Activated naive CD8-positive, alpha-beta T cell treated with anti-CD3 and anti-CD28 coated beads for 36 hours (primary cell): Measurements from ENCODE around the gene KIF16B. TPM values are rescaled to one million over a fixed set of nuclear protein-coding genes. Genes with fewer than 3 reads are reported as not detected.
"Not testable (repeated sequence)": the region's sequence is repeated elsewhere in the genome, so short reads cannot be mapped to it uniquely, and the experiment has no call there.

Source experiments
- DNase-seq: peaks from one replicate; pipeline ENCODE4 v3.0.0; 2021
- H3K27ac Mint-ChIP-seq: one replicate; pipeline ENCODE4 v1.8.0; 2022; ENCODE audit warnings: mild to moderate bottlenecking, moderate library complexity, mixed read lengths
- H3K27me3 Mint-ChIP-seq: one replicate; pipeline ENCODE4 v1.8.0; 2022; ENCODE audit warnings: mild to moderate bottlenecking, mixed read lengths
- H3K36me3 Mint-ChIP-seq: one replicate; pipeline ENCODE4 v1.8.0; 2021; ENCODE audit warnings: mild to moderate bottlenecking, mixed read lengths
- H3K4me1 Mint-ChIP-seq: one replicate; pipeline ENCODE4 v1.8.0; 2021; ENCODE audit warnings: mixed read lengths
- H3K4me3 Mint-ChIP-seq: one replicate; pipeline ENCODE4 v1.8.0; 2022; ENCODE audit warnings: mild to moderate bottlenecking, moderate library complexity, mixed read lengths
- H3K9me3 Mint-ChIP-seq: one replicate; pipeline ENCODE4 v1.8.0; 2022; ENCODE audit warnings: mixed read lengths
- total RNA-seq, 2 experiments: library from RNA; stranded (reverse); gene quantifications; one replicate each; pipeline ENCODE4 v1.2.3, GENCODE V29; 2021

The KIF16B gene
- total RNA-seq, 2 experiments from 2014 or later: 4.8 to 4.9 TPM

DNA sequence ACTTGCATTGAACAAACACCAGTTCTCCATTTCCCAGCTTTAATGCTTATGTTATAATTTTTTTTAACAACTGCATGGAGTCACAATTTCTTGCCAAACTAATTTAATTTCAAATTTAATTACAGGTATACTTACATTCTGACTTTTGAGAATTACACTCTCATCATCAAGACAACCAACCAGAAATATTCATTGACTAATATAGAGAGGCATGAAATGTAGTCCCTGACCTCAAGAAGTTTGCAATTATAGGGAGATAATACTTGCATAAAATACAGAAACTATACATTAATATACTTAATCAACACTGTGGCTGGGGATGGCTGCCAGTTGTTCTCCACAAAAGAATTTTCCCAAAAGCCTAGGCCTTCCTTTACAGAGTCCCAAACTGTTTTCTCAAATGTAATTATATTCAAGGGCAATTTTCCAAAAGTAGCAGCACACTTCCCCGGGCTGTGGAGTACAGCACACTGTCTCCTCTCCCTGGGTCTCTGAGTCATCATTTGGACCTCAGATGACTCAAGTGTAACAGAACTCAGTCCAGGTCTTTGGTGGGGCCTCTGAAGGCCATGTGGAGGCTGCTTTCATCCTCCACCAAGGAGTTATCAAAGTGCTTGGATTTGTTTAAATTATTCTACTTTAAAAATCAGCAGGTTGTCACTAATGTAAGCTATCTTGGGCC is 114.1 kb downstream of the KIF16B start:
- H3K4me3 Mint-ChIP-seq: no peak overlapping the region
- H3K36me3 Mint-ChIP-seq: peaks cover 2% of the 10 kb centered on the region
- H3K4me1 Mint-ChIP-seq: no peaks in the 10 kb centered on the region
- no peak for DNase-seq
- H3K27me3 Mint-ChIP-seq: no peaks in the 10 kb centered on the region
- H3K9me3 Mint-ChIP-seq: no peaks in the 10 kb centered on the region
- no peak overlapping the region for H3K27ac Mint-ChIP-seq

GRCh38 chr20:16457514-16457913 is 115.7 kb downstream of the KIF16B start:
- Mint-ChIP-seq H3K27ac (no peak overlapping the region), H3K9me3 (no peaks in the 10 kb centered on the region), H3K27me3 (no peaks in the 10 kb centered on the region), H3K4me1 (no peaks in the 10 kb centered on the region), H3K36me3 (peaks cover 2% of the 10 kb centered on the region), H3K4me3 (no peak overlapping the region)
- DNase-seq: no peak

DNA sequence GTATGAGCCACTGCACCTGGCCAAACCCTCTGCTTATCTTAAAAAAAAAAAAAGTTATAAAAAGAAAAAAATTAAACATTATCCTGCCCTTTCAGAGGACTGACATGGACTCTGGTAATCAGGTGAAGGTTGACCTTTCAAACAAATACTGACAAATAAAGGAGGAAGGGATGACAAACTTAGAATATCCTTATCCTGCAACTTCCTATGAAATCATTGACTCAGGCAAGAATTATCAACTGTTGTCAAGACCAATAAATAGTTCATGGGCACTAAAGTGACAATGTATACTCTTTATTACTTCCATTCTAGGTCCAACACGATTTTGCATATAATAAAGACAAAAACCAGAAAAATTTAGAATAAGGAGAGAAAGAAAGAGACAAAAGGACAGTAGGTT is 117.9 kb downstream of the KIF16B start:
- Mint-ChIP-seq H3K4me3 (no peak overlapping the region), H3K4me1 (no peaks in the 10 kb centered on the region), H3K27me3 (no peaks in the 10 kb centered on the region), H3K36me3 (peaks cover 8% of the 10 kb centered on the region), H3K9me3 (no peaks in the 10 kb centered on the region), H3K27ac (no peak overlapping the region)
- DNase-seq: no peak

DNA sequence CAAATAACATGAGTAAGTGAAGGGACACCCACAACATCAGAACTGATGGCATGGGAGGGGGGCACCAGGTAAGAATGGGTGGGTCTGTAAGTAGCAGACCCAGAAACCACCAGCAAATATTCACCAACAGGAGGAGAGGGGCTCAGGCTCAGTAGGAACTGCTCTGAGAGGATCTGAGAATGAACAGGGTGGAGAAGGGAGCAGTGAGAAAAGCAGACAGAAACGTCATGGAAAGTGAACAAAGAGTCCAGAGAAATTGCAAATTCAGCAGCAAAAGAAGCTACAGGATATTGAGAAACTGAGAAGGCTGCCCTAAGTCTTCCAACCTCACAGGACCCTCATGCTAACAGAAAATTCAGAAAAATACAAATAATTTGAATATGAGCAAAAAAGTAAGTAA is 121.3 kb downstream of the KIF16B start:
- Mint-ChIP-seq H3K27me3 (no peaks in the 10 kb centered on the region), H3K9me3 (no peaks in the 10 kb centered on the region), H3K27ac (no peak overlapping the region), H3K36me3 (peaks cover 16% of the 10 kb centered on the region), H3K4me1 (no peaks in the 10 kb centered on the region), H3K4me3 (no peak overlapping the region)
- DNase-seq: no peak

DNA sequence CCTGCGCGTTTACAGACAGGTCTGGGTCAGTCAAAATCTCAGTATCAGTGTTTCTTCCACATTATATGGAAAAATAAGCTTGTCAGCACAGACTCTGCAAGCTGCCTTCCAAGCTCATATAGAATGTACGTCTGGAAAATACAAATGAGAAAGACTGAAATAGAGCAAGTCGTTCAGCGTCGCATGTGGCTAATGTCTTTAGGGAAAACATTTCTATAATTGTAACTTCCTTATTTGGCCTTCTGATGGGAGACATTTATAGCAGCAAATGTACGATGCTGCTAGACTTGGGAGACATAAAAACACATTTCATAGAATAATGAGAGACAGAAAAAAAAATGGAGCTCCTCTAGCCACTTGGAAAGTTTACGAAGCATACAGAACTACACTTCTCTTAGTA is 122.2 kb downstream of the KIF16B start:
- Mint-ChIP-seq H3K36me3 (peaks cover 16% of the 10 kb centered on the region), H3K4me1 (no peaks in the 10 kb centered on the region), H3K27ac (no peak overlapping the region), H3K4me3 (no peak overlapping the region), H3K9me3 (no peaks in the 10 kb centered on the region), H3K27me3 (no peaks in the 10 kb centered on the region)
- DNase-seq: no peak

GRCh38 chr20:16446991-16447390 is 126.3 kb downstream of the KIF16B start:
- no peak for DNase-seq
- Mint-ChIP-seq H3K4me3 (no peak overlapping the region), H3K36me3 (peaks cover 14% of the 10 kb centered on the region), H3K27ac (no peak overlapping the region), H3K4me1 (no peaks in the 10 kb centered on the region), H3K27me3 (no peaks in the 10 kb centered on the region), H3K9me3 (no peaks in the 10 kb centered on the region)

DNA sequence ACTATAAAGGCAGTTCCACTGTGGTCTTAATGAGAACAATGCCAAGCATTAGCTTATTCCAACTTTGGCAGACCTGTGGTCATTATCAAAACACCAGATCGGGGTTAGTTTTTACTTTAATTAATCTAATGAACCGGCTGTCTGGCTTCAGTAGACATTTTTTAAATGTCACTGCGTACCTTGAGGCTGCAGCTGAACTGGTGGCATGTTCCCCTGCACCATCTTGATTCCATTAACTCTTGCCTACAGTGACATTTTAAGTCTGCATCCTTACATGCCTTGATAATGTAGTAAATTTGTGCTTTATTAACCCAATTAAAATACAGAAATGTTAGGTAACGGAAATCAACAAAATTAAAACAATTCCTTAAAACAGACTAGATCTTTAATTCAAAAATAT is 127.0 kb downstream of the KIF16B start:
- DNase-seq: no peak
- Mint-ChIP-seq H3K4me1 (no peaks in the 10 kb centered on the region), H3K36me3 (peaks cover 16% of the 10 kb centered on the region), H3K9me3 (no peaks in the 10 kb centered on the region), H3K4me3 (no peak overlapping the region), H3K27me3 (no peaks in the 10 kb centered on the region), H3K27ac (no peak overlapping the region)

- H3K27ac Mint-ChIP-seq: no peak overlapping the region
- no peak for DNase-seq
- H3K4me1 Mint-ChIP-seq: no peaks in the 10 kb centered on the region
- H3K9me3 Mint-ChIP-seq: no peaks in the 10 kb centered on the region
- peaks cover 12% of the 10 kb centered on the region for H3K36me3 Mint-ChIP-seq
- H3K4me3 Mint-ChIP-seq: no peak overlapping the region
- no peaks in the 10 kb centered on the region for H3K27me3 Mint-ChIP-seq
Observed at GRCh38 chr20:16445482-16445881, 127.8 kb downstream of the KIF16B start.

DNA sequence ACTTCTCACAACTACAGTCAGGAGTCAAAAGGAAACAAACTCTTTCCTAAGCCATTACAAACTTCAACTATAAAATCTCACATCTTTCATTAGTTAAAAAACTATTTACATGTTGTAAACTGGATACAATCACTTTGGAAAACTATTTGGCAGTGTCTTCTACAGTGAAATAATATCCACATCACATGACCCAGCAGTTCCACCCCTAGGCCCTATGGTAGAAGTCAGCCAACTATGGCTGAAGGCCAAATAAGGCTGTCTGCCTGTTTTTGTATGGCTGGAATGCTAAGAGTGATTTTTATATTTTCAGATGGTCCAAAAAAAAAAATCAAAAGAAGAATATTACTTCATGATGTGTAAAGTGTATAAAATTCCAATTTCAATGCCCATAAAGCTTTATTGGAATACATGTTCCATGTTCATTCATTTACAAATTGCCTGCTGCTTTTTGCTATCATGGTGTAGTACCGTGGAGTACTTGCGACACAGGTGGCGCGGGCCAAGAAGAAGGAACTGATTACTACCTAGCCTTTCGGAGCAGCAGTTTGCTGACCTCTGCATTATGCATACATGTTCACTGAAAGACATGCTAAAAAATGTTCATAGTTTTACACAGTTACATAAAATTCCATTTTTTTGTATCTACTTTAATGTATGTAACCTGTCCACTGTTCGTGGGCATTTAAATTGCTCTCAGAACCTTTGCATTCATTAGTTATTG is 129.0 kb downstream of the KIF16B start:
- peaks cover 15% of the 10 kb centered on the region for H3K36me3 Mint-ChIP-seq
- H3K4me3 Mint-ChIP-seq: no peak overlapping the region
- H3K4me1 Mint-ChIP-seq: no peaks in the 10 kb centered on the region
- no peak for DNase-seq
- peaks cover 9% of the 10 kb centered on the region for H3K9me3 Mint-ChIP-seq
- H3K27me3 Mint-ChIP-seq: no peaks in the 10 kb centered on the region
- H3K27ac Mint-ChIP-seq: no peak overlapping the region

DNA sequence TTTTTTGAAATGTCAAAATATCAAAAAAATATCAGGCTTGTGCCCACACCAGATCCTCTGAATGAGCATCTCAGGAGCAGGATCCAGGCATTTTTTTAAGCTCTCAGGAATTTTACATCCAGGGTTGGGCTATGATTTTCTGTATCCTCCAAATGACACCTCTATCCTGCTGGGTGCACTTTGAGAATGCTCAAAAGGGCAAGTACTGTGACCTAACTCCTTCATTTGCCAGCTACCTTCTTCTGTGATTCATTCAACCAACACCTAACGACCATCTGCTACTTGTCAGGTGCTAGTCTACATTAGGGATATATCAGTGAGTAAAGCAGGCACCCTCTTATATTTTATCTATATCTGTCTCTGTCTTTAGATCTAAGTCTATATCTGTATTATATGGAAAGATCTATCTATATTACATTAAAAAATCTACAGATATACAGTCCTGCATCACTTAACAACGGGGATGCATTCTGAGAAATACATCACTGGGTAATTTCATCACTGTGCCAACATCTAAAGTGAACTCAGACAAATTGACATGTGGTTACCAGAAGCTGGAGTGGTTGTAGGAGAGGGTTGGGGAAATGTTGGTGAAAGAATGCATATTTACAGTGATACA is 131.6 kb downstream of the KIF16B start:
- no peaks in the 10 kb centered on the region for H3K4me1 Mint-ChIP-seq
- H3K27ac Mint-ChIP-seq: no peak overlapping the region
- no peak overlapping the region for H3K4me3 Mint-ChIP-seq
- peaks cover 17% of the 10 kb centered on the region for H3K36me3 Mint-ChIP-seq
- H3K9me3 Mint-ChIP-seq: peaks cover 13% of the 10 kb centered on the region
- no peaks in the 10 kb centered on the region for H3K27me3 Mint-ChIP-seq
- DNase-seq: no peak

DNA sequence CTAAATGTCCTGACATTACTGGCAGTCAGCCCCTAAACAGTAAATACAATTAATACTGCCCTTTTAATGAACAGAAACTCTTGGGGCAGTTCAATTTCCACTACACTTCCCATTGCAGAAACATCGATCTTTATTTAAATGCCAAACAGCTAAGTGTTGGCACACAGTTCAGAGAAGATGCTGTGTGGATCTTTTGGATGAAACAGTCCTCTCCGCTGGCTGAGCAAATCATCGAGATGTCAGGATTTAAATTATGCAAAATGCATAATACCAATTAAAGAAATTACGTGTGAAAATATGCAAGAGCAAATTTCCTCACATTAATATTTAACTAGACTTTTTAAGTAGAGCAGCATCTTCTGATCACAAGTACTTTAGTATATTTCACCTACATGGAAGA is 132.6 kb downstream of the KIF16B start:
- DNase-seq: no peak
- Mint-ChIP-seq H3K27ac (no peak overlapping the region), H3K27me3 (no peaks in the 10 kb centered on the region), H3K4me1 (no peaks in the 10 kb centered on the region), H3K4me3 (no peak overlapping the region), H3K36me3 (peaks cover 17% of the 10 kb centered on the region), H3K9me3 (peaks cover 13% of the 10 kb centered on the region)

DNA sequence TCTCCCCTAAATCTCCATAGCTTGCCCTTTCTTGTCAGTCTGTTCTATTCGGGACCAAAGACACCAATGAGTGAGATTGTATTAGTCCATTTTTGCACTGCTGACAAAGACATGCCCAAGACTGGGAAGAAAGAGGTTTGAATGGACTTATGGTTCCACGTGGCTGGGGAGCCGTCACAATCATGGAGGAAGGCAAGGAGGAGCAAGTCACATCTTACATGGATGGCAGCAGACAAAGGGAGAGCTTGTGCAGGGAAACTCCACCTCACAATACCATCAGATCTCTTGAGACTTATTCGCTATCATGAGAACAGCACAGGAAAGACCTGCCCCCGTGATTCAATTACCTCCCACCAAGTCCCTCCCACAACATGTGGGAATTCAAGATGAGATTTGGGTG is 133.7 kb downstream of the KIF16B start:
- H3K27me3 Mint-ChIP-seq, H3K4me1 Mint-ChIP-seq, DNase-seq, H3K27ac Mint-ChIP-seq, H3K4me3 Mint-ChIP-seq: not testable (repeated sequence)
- Mint-ChIP-seq H3K9me3 (peaks cover 13% of the 10 kb centered on the region), H3K36me3 (peaks cover 17% of the 10 kb centered on the region)

DNA sequence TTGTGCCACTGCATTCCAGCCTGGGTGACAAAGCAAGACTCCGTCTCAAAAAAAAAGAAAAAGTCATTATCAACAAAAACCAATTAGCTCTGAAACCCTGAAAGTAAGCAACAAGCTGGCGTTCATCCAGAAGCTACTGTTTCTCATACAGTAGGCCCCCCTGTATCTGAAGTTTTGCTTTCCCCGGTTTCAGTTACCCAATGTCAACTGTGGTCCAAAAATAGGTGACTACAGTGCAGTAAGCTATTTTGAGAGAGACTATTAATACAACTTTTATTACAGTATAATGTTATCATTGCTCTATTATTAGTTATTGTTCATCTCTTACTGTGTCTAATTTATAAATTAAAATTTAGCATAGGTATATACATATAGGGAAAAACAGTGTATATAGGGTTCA is 135.1 kb downstream of the KIF16B start:
- no peak for DNase-seq
- no peak overlapping the region for H3K27ac Mint-ChIP-seq
- no peaks in the 10 kb centered on the region for H3K4me1 Mint-ChIP-seq
- no peak overlapping the region for H3K4me3 Mint-ChIP-seq
- H3K27me3 Mint-ChIP-seq: no peaks in the 10 kb centered on the region
- peaks cover 13% of the 10 kb centered on the region for H3K9me3 Mint-ChIP-seq
- peaks cover 17% of the 10 kb centered on the region for H3K36me3 Mint-ChIP-seq

GRCh38 chr20:16437387-16437996 is 135.8 kb downstream of the KIF16B start:
- Mint-ChIP-seq H3K4me3 (no peak overlapping the region), H3K36me3 (peaks cover 17% of the 10 kb centered on the region), H3K9me3 (peaks cover 13% of the 10 kb centered on the region), H3K4me1 (no peaks in the 10 kb centered on the region), H3K27ac (no peak overlapping the region), H3K27me3 (no peaks in the 10 kb centered on the region)
- DNase-seq: no peak

DNA sequence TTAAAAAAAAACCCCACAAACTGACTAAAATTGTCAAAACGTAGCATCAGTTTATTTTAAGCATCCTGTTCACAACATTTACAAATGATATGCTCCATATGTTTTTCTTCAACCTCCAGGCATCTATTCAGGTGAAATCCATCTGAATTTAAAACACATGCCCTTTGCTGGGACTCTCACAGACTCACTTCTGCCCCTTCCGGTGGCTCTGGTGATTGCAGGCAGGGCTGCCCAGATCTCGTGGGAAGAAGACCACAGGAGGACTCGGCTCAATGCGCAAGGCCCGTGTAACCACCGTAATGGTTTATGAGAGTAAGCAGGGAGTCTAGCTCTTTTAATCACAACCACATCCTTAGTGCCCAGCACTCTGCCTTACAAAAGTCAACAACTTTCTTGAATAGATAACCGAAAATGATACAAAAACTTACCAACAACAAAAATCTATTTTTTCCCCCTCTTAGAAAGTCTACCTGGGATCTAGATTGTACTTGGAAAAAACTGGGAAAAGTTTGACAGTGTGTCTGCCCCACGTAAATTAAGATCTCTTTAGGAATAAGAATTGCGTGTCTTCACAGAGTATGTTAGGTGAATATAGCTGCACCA is 139.1 kb downstream of the KIF16B start:
- DNase-seq: peak; percentile 41
- Mint-ChIP-seq H3K36me3 (peaks cover 13% of the 10 kb centered on the region), H3K4me1 (no peaks in the 10 kb centered on the region), H3K27ac (no peak overlapping the region), H3K4me3 (no peak overlapping the region), H3K9me3 (peaks cover 4% of the 10 kb centered on the region), H3K27me3 (no peaks in the 10 kb centered on the region)
